GM04504 (cell line): ENCODE results near the gene ATG2A.

Experiments
- DNase-seq: peaks from one replicate; pipeline ENCODE4 v3.0.0-alpha.2; 2012; ENCODE audit warnings: low read depth

Gene ATG2A

DNA sequence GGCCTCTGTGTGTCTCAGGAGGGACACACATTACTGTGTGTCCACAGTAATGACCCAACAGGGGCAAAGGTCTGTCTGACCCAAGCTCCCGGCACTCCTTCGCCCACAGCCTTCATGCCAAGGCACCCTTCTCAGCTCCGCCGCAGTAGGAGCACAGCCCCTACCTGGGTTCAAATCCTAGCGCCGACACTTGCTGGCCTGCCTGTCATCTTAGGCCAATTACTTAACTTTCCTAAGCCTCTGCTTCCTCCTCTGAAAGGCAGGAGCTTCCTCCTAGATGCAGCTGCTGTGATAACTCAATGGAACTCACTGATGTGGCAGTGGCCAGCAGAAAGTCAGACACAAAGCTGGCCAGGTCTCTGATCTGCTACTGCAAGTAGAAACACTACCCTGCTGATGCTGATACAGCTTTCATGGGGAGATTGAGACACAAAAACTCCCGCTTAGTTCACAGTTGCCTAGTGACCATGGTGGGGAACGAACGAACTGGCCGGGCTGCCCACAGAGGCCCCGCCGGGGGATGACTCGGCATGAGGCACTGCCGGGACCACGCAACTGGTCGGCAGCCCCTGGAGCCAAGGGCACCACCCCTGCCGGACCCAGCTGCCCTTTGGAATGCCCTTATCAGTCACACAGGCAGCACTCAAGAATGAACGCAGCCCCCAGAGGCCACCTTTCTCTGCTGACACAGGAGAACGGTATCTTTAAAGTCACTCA is 46.7 kb downstream of the ATG2A start:
- DNase-seq, result no peak

DNA sequence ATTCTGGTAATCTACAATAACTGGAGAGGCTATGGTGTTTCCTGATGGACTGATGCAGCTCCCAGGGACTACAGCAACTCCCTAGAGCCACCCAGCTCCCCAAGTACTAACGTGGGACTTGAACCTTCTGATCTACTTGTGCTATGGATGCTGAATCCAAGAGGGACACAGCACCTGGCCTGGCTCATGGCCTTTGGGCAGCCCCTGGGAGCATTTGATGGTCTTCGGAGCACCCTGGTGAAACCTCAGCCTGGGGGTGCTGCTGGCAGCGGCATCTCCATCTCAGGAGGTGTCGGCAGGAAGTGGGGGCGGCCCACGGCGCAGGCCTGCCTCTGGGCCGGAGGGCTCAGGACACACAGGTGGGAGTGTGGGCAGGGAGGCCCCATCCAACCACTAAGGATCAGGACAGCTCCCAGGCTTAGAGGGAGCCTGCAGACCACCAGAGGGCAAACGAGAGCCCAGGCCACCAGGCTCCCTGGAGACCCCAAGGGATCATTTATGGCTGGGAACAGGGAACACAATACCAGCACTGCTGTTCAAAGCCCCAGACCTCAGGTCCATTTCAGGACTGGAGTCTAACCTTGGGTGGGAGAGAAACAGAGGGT is 47.3 kb downstream of the ATG2A start:
- DNase-seq, result no peak

DNA sequence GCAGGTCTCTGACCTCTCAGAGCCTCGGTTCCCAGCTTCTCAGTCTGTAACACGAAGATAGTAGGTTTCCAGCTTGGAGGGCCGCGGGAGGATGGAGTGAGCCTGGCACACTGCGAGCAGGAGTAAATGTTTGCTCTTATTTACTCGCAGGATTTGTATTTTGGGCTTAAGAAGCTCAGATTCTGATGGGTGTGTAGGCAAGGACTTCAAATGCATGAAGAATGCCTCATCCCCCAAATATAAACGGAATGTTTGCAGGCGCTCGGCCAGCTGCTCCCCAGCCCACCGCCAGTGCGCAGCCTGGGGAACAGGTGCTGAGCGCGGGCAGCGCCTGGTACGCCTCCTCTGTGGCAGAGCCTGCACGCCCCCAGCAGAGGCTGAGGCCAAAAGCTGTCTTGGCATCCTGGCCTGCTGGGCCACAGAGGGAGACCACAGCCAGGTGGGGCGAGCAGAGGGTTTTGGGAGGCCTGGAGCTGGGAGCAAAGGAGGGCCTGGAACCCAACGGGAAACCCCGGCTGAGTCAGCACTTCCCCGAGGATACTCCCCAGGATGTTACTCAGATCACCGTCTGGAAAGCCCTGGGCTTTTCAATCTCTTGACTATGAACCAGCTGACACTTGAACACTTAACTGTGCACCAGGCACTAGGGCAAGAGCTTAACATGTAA is 48.0 kb downstream of the ATG2A start:
- DNase-seq, result peak; percentile 68

DNA sequence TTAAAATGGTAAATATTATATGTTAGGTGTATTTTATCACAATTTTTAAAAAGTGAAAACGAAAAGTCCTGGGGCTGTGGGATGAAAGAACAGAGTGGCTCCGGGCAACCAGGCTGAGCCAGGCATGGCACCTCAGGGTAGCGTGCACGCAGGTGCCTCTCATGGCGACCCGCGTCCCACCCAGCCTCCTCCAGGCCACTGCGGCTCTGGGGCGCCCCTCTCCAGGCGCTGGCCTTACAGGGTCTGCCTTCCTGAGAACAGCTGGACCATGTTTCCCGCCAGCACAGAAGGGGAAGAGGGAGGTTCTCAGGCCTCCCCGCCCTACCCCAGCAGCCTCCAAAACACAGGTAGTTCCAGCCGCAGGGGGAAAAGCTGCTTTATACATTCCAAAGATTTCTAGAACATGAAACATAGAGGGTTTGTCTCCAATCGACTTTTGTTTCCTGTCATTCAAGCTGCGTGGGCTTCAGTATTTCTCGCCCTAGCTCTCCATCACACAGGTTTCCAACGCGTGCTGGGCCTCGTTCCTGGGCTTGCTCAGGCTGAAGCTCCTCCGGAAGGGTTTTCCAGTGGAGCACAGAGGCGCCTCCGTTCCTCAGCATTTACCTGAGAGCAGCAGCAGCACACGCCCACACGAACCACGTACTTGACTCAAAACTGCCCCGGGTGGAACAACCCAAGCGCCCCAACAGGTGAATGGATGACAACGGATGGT is 49.1 kb downstream of the ATG2A start:
- no peak for DNase-seq

DNA sequence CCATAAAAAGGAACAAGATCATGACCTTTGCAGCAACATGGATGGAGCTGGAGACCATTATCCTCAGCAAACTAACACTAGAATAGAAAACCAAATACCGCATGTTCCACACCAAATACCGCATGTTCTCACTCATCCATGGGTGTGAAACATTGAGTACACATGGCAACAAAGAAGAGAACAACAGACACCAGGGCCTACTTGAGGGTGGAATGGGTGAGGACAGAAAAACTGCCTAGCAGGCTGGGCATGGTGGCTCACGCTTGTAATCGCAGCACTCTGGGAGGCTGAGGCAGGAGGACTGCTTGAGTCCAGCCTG is 50.9 kb downstream of the ATG2A start:
- no peak for DNase-seq

DNA sequence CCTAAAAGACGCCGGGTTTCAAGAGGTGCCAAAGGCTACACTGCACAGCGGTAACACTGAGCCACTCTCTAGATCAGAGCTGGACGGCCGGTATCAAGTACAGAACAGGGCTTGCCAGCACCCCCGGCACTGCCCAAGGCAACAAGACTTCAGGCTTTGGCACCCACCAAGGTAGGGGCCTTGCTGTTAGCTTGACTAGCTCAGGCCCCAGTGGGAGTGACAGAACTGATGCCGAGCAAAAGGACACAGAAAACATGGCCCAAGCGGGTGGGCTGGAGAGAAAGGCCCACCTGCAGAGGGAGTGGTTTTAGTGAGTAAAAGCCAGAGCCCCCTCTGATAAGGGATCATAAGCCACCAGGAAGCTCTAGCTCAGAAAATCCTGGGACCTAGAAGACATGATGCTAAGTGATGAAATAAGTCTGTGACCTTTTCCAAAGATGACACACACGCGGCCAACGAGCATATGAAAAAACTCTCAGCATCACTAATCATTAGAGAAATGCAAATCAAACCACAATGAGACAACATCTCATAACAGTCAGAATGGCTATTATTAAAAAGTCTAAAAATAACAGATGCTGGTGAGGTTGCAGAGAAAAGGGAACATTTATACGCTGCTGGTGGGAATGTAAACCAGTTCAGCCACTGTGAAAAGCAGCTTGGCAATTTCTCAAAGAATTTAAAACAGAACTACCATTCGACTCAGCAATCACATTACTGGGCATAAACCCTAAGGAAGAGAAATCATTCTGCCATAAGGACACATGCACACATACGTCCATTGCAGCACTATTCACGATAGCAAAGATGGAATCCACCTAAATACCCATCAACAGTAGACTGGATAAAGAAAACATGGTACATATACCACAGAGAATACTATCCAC is 51.5 kb downstream of the ATG2A start:
- DNase-seq, result peak; percentile 77

DNA sequence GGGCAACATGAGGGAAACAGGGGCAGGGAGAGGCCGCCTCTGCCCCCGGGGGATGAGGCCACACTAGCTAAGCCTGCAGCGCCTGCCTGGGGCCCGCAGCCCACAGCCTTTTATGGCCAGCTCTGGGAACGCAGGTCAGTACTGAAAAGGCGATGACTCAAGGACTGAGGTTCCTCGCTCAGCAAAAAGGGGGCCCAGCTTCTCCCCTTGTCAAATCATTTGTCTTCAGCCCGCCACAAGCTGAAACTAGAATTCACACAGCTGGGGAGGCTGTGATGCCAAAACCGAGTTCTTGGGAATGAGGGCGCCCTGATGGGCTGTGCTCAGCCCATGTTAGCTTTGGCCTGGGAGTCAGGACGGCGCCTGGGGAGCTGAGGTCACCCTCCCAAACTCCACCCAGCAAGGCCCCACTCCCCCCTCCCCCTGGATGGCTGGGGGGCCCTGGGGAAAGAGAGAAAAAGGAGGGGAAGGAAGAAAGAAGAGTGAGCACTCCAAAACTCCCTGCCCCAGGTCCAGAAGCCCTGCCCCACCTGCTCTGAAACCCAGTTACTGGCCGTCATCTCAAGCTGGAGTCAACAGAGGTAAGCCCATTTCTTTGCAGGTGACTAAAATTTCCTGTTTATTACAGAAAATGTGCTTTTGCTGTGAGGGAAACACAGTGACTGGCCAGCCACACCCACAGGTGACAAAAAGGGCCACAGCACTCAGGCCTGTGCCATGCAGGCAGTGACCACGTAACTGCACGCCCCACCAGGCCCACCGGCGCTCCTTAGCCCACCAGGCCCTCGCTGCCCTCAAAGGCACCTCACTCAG is 52.3 kb downstream of the ATG2A start:
- DNase-seq, result peak; percentile 80

DNA sequence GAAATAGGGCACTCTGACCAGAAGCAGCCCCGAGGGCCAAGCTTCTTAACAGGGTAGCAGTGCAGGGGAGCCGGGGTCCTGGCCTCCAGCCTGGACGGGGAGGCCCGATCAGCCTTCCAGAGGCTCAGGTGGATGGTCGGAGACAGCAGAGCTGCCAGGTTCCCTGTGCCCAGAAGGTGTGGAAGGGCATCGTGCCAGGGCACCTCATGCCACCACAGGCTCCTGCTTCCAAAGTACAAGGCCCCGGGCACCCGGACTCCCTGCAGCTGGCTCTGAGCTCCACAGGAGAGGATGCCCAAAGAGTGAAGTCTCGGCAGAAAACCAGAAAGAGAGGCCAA is 52.9 kb downstream of the ATG2A start:
- DNase-seq, result no peak

DNA sequence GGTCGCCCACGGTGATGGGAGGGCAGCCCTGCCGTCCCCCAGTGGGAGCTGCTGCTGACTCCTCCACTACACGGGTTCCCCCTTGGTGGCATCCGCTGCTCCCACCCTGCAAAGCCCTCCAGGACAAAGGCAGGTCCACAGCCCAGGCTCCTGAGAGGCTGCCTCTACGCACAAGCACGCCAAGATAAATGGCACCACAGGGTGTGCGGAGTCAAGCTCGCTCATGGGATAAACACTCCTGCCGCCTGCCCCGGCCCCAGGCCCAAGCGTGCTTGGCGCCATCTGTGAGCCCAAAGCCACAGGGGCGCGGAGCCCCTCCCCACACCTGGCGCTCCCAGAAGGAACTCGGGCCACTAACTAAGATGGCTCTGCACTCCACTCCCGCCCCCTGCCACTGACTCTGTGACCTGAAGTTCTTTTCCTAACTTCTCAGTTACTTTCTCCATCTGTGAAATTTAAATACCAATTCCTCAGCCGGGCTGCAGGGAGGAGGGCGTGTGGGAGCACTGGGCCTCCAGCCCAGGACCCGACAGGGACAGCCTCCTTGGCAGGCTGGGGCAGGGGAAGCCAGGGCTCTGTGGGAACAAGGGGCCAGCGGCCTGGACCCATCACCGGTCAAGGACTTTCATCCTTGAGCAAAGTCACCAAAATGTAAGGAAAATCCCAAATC is 53.5 kb downstream of the ATG2A start:
- DNase-seq, result no peak

DNA sequence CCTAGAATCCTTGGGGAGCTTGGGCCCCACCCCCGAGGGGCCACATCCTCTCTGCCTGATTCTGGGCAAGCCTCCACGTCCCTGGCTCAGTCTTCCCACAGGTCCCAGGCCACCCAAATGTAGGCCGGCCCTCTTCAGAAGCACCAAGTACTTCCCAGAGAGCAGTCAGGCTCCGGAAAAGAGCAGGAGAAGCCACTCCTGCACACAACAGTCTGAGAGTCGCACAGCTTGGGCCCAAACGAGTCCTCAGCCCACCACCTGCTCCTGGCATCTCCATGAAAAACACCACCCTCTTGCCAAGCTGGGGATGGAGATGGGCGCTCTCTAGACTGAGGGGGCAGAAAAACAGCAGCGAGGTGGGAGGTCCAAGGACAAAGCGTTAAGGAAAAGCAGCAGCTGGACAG is 54.0 kb downstream of the ATG2A start:
- DNase-seq, result no peak

DNA sequence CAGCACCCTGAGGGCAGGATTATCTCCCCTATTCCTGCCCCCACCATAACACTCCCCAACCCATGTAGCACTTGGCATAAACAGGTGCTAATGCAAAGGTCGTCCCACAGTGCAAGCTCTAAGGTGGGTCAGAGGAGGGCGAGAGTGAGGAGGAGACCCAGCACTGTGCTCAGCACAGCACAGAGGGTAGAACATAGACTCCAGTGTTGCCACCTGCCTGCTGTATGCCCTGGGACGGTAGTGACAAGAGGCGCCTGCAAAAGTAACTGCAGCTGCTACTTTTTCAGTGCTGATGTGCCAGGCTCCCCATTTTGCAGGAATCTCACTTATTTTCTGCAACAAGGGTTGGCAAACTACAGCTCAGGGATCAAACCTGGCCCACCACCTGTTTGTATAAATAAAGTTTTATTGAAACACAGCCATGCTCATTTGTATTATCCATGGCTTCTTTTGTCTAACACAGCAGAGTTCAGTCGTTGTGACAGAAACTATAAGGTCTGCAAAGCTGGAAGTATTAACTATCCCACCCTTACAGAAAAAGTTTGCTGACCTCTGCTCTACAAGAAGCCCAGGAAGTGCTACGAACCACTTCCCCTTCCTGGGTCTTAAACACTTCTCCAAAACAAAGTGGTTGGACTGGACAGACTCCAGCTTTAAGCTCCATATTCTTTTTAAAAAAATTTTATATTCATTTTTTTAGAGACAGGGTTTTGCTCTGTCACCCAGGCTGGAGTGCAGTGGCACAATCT is 55.6 kb downstream of the ATG2A start:
- no peak for DNase-seq

DNA sequence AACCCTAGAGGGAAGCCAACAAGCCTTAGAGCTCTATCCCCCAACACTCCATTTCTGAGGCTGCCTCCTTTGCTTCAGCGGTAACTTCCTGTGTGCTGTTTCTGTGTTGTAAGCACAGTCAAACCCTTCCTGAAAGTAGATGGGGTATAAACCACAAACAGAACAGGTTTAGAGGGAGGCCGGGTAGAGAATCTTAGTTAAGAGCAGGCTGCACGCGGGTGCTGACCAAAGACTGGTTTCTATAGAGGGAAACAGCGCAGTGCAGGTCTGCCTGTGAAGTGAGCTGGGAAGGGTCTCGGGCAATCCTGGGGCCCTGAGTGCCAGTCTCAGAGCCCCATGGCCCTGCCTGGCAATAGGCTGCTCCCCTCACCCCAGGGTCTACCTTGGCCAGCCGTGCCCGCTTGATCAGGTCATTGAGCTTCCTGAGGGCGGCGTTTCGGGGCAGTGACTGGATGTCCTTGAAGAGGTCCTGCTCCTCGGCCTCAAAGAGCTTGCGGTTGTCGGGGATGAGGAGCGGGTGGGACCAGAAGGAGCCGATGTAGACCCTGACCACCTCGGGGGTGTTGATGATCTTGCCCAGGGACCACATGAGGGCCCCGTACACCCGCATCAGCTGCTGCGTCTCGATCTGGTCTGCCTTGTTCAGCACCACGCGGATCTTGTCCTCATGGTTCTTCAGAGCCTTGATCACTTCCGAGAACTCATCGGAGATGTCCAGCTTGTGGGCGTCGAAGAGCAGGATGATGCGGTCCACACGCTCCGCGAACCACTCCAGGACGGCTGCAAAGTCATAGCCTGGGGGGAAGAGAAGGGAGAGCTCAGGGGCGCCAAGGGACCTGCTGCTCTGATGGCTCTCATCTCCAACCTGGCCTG is 57.2 kb downstream of the ATG2A start:
- DNase-seq, result no peak

DNA sequence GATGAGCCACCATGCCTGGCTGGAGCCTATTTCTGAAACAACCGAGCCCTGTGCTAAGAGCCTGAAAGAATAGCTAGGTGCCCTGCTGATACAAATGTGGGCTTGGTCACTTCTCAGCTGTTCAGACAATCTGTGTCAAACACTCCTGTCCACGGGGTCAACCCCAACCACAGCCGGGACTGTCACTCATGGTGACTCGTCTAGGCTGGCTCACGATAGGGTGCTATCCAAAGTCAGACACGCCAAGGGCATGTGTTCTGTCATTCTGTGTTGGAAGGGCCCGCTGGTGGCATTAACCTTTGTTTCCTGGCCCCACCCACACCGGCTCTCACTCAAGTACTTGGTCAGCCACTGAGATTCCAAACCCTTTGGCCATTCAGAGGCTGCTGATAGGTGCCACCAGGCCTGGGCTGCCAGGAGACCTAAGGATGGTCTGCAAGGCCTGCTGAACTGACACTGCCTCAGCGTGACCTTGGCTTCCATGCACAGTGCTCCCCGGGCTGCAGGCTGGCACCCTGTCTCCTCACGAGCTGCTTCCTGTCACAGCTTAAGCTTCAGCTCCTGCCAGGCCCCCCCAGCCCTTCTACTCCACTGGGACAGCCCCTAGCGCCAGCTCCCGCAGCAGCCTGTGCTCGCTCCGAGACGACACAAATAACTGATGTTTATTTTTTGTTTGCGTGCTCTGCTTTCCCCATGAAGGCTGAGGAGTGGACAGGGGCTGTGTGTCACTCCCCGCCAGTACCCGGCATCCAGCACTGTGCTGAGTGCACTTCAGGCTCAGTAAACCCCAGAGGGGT is 58.3 kb downstream of the ATG2A start:
- DNase-seq, result no peak

DNA sequence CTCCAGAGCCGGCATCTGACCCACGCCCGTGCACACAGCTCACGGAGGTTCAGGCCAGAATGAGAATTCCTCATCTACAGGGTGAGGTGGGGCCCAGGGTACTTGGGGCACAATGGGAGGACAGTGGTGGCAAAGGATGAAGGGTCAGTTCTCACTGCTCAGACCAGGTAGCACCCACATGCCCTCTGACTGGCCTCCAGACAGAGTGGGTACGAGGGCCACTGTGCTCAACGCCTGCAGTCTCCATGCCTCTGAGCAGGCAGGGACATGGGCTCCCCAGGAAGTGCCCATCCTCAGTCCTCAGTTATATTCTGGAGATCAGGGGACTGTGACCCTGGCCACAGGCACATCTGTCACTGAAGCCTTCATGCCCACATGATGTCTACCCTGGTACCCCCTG is 59.5 kb downstream of the ATG2A start:
- no peak for DNase-seq

DNA sequence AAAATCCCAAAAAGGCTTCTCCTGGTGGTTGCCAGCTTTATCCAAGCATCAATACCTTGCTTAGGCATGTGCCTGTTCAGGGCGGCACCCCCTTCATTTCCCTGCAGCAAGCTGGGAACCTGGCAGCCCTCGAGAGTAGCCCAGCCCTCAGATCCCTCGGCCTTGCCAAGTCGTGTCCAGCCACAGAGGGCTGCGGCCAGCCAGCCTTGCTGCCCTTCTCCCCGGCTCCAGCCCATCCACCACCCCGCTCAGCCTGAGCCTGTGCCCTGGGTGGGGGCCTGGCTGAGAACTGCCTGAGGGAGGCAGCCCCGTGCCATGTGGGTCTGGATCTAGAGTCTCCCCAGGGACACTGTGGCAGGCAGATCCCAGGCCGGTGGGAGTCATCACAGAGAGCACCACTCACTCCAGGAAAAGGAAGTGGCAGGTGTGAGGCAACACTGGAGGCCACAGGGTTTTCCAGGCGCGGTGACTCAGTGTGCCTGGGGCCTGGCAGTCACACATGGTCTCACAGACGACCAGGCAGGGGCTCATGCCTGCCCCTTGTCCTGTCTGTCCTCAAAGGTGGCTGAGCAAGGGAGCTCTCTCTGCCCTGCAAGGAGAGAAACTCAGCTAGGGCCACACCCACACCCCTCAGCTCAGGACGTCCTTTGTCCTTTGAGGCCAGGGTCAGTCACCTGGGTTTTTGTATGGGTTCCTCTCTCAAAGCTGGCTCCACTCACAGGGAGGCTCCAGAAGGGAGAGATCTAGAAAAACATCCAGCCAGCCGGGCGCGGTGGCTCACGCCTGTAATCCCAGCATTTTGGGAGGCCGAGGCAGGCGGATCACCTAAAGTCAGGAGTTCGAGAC is 60.4 kb downstream of the ATG2A start:
- DNase-seq, result peak; percentile 84

DNA sequence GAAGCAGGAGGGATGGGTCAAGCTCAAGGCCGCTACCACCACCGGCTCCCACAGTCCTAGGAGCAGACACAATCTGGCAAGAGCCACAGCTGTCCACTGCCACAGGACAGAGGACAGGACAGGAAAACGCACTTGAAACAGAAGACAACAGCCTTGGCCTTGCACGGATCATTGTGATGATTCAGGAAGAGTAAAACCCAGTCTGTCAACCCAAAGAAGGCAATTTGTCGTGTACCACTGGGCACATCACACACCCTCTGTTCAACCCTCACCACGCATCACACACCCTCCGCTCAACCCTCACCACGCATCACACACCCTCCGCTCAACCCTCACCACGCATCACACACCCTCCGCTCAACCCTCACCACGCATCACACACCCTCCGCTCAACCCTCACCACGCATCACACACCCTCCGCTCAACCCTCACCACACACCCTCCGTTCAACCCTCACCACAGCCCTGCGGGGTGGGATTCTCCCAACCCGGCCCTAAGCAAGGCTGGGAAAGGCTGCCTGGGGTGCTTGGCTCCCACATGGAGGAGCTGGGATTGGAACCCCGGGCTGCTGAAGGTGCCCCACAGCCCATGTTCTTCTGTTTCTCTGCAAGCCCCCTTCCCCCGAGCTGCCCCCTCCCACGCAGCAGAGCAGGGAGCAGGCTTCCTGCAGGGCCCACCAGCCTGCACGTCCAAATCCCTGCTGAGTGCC is 61.3 kb downstream of the ATG2A start:
- DNase-seq, result no peak
